MCF 10A (cell line): ENCODE data around the gene LRRC27. TPM values are rescaled to one million over a fixed set of nuclear protein-coding genes. Genes with fewer than 3 reads are reported as not detected.
"Not testable (repeated sequence)": the region's sequence is repeated elsewhere in the genome, so short reads cannot be mapped to it uniquely, and the experiment has no call there.

Source experiments
- BruUV-seq: library from RNA; stranded (reverse); fragments of 400-500 nt; replicated peaks from 2 replicates; lab custom pipeline; 2021; lab: Mats Ljungman, UMichigan
- CTCF ChIA-PET: fragments of 300-600 bp; sonication (Branson Sonifier 250); formaldehyde crosslinking; extraction: SDS; loops from one replicate; lab custom pipeline; 2021; ENCODE audit warnings: antibody characterized with exemption, inconsistent platforms; lab: Yijun Ruan, JAX
- POLR2A ChIA-PET: fragments of 300-600, 350-650 bp; sonication (Branson Sonifier 250); formaldehyde crosslinking; extraction: SDS; loops from one replicate; lab custom pipeline; 2020; ENCODE audit warnings: antibody characterized with exemption, inconsistent platforms; lab: Yijun Ruan, JAX
- DNase-seq: peaks from one replicate; pipeline ENCODE4 v3.0.0-alpha.2; 2018; ENCODE audit not compliant: unreplicated experiment
- H3K27ac Mint-ChIP-seq: one replicate; pipeline ENCODE4 v1.8.0; 2022; ENCODE audit warnings: mild to moderate bottlenecking, low read depth, mixed read lengths; ENCODE audit not compliant: unreplicated experiment
- H3K27me3 Mint-ChIP-seq: one replicate; pipeline ENCODE4 v1.8.0; 2022; ENCODE audit warnings: mixed read lengths; ENCODE audit not compliant: insufficient read depth, unreplicated experiment
- H3K36me3 Mint-ChIP-seq: one replicate; pipeline ENCODE4 v1.8.0; 2022; ENCODE audit warnings: mild to moderate bottlenecking, moderate library complexity, mixed read lengths; ENCODE audit not compliant: insufficient read depth, unreplicated experiment
- H3K4me1 Mint-ChIP-seq: one replicate; pipeline ENCODE4 v1.8.0; 2022; ENCODE audit warnings: mixed read lengths; ENCODE audit not compliant: insufficient read depth, unreplicated experiment
- H3K4me3 Mint-ChIP-seq: one replicate; pipeline ENCODE4 v1.8.0; 2022; ENCODE audit warnings: mild to moderate bottlenecking, moderate library complexity, mixed read lengths; ENCODE audit not compliant: unreplicated experiment
- H3K9me3 Mint-ChIP-seq: one replicate; pipeline ENCODE4 v1.8.0; 2022; ENCODE audit warnings: mixed read lengths; ENCODE audit not compliant: unreplicated experiment
- CTCF ChIP-seq: fragments of 200-600 bp; IDR thresholded peaks from one replicate; pipeline ENCODE4 v1.8.0; 2022; ENCODE audit warnings: antibody characterized with exemption, mild to moderate bottlenecking; ENCODE audit not compliant: unreplicated experiment
- intact Hi-C: fragments of 100-400 bp; cut with micrococcal nuclease; formaldehyde crosslinking; loops from 2 replicates; pipeline ENCODE4 v1.14.1; 2022
- total RNA-seq: library from RNA; stranded (reverse); gene quantifications from 2 replicates; pipeline ENCODE4 v1.2.3, GENCODE V29; 2022

Gene LRRC27
- total RNA-seq, 1 experiment from 2014 or later: 9.1 TPM

DNA sequence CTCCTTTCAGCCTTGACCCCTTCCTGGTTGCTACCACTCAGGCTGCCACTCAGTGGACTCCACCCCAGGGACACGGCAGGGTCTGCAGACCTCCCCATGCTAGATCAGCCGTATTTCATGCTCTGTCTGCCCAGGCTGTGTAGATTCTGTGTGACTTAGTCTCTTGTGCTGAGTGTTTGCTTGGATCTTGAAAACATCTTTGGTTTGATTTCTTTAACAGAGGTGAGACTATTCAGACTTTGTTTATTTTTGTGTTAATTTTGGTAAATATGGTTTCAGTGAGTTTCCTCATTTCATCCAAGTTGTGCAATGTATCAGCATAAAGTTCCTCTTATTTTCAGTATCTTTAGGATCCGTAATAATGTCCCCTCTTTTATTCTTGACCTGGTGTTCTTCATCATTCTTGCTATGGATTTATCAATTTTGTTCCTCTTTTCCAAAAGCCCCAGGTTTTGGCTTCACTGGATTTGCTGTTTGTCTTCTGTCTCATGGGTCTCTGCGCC, 43.9 kb downstream of the LRRC27 start:
- no TSS peak for BruUV-seq
- Mint-ChIP-seq H3K27ac (no peak overlapping the region), H3K4me1 (peaks cover 6% of the 10 kb centered on the region), H3K9me3 (no peaks in the 10 kb centered on the region), H3K27me3 (peaks cover 36% of the 10 kb centered on the region), H3K36me3 (peaks cover 6% of the 10 kb centered on the region), H3K4me3 (no peak overlapping the region)
- intact Hi-C loops: no loop called here
- ChIA-PET POLR2A (no interaction called here), CTCF (interaction anchor here (0.7 kb wide), 1 partner anchor 23 kb away, joined by 3 read pairs; no protein-coding TSS in a partner anchor)
- no peak for TF ChIP-seq CTCF
- no peak for DNase-seq

- H3K36me3 Mint-ChIP-seq: peaks cover 6% of the 10 kb centered on the region
- CTCF ChIA-PET: interaction anchor here (0.6 to 1.5 kb wide), 2 partner anchors 36 to 77 kb away, joined by 3 to 4 read pairs; no protein-coding TSS in a partner anchor
- no peak overlapping the region for H3K27ac Mint-ChIP-seq
These were observed 44.4 kb downstream of the LRRC27 start for GRCh38 chr10:132376394-132376851.

GRCh38 chr10:132377326-132377725, 45.3 kb downstream of the LRRC27 start:
- TF ChIP-seq CTCF: no peak
- no peak overlapping the region for H3K27ac Mint-ChIP-seq
- no peak for DNase-seq
- no peaks in the 10 kb centered on the region for H3K9me3 Mint-ChIP-seq
- BruUV-seq: no TSS peak
- CTCF ChIA-PET: interaction anchor here (0.5 to 1.5 kb wide), 2 partner anchors 77 to 153 kb away, joined by 3 to 4 read pairs; no protein-coding TSS in a partner anchor
- peaks cover 26% of the 10 kb centered on the region for H3K27me3 Mint-ChIP-seq
- intact Hi-C loops: no loop called here
- H3K4me3 Mint-ChIP-seq: no peak overlapping the region
- H3K4me1 Mint-ChIP-seq: peaks cover 6% of the 10 kb centered on the region
- H3K36me3 Mint-ChIP-seq: peaks cover 6% of the 10 kb centered on the region
- POLR2A ChIA-PET: no interaction called here

More at GRCh38 chr10:132376394-132376851, 44.4 kb downstream of the LRRC27 start:
- H3K4me3 Mint-ChIP-seq: no peak overlapping the region
- intact Hi-C loops: no loop called here
- no peak for DNase-seq
- H3K4me1 Mint-ChIP-seq: peaks cover 6% of the 10 kb centered on the region
- POLR2A ChIA-PET: no interaction called here
- peaks cover 35% of the 10 kb centered on the region for H3K27me3 Mint-ChIP-seq
- no TSS peak for BruUV-seq
- no peaks in the 10 kb centered on the region for H3K9me3 Mint-ChIP-seq
- TF ChIP-seq CTCF: no peak

GRCh38 chr10:132379026-132379425, 47.0 kb downstream of the LRRC27 start:
- CTCF ChIA-PET, H3K9me3 Mint-ChIP-seq, H3K27ac Mint-ChIP-seq, H3K4me1 Mint-ChIP-seq, POLR2A ChIA-PET, H3K4me3 Mint-ChIP-seq, intact Hi-C loops, H3K36me3 Mint-ChIP-seq, DNase-seq, BruUV-seq: not testable (repeated sequence)
- peaks cover 12% of the 10 kb centered on the region for H3K27me3 Mint-ChIP-seq

- CTCF ChIA-PET: interaction anchor here (0.7 to 1.6 kb wide), 6 partner anchors 56 to 480 kb away, joined by 3 to 8 read pairs (median 4); no protein-coding TSS in a partner anchor
- H3K4me3 Mint-ChIP-seq, POLR2A ChIA-PET, H3K36me3 Mint-ChIP-seq, intact Hi-C loops, H3K27ac Mint-ChIP-seq, BruUV-seq, H3K4me1 Mint-ChIP-seq, H3K9me3 Mint-ChIP-seq, DNase-seq: not testable (repeated sequence)
- H3K27me3 Mint-ChIP-seq: peaks cover 12% of the 10 kb centered on the region
These were observed 49.0 kb downstream of the LRRC27 start for GRCh38 chr10:132380986-132381385.
